ENCODE results near the gene DYNC1H1.

- TF ChIP-seq TAF1 (IDR thresholded peaks at IDR 0.05; ENCODE audit: low read depth) = no peak
- TF ChIP-seq POLR2AphosphoS5 (IDR thresholded peaks at IDR 0.05) = no peak
- TF ChIP-seq, protein P1, sequence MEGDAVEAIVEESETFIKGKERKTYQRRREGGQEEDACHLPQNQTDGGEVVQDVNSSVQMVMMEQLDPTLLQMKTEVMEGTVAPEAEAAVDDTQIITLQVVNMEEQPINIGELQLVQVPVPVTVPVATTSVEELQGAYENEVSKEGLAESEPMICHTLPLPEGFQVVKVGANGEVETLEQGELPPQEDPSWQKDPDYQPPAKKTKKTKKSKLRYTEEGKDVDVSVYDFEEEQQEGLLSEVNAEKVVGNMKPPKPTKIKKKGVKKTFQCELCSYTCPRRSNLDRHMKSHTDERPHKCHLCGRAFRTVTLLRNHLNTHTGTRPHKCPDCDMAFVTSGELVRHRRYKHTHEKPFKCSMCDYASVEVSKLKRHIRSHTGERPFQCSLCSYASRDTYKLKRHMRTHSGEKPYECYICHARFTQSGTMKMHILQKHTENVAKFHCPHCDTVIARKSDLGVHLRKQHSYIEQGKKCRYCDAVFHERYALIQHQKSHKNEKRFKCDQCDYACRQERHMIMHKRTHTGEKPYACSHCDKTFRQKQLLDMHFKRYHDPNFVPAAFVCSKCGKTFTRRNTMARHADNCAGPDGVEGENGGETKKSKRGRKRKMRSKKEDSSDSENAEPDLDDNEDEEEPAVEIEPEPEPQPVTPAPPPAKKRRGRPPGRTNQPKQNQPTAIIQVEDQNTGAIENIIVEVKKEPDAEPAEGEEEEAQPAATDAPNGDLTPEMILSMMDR (IDR thresholded peaks at IDR 0.05; ENCODE audit: poor library complexity, severe bottlenecking) = no peak
- no peak for TF ChIP-seq MXI1 (conservative IDR thresholded peaks at IDR 0.05; ENCODE audit: poor library complexity, severe bottlenecking)
These were observed 129.7 kb downstream of the DYNC1H1 start for GRCh38 chr14:102094101-102094500.
